Right atrium auricular region (tissue), 2 donors: ENCODE results near the gene KCNE3. TPM values are rescaled to one million over a fixed set of nuclear protein-coding genes. Genes with fewer than 3 reads are reported as not detected.
A peak's percentile ranks its signal among the peaks of the same experiment; 100 is the strongest.

Experiments
- DNase-seq: peaks from one replicate; pipeline ENCODE4 v3.0.0-alpha.2; 2019; ENCODE audit warnings: low spot score
- H3K27ac ChIP-seq, 2 donors: fragments of 200-600 bp; sonication (generic); 1 replicate in 1 of 2; 2 replicates in 1 of 2; pipeline ENCODE4 v1.5.1; 2016 to 2019
- H3K27me3 ChIP-seq, 2 donors: fragments of 200-600 bp; sonication (generic); one replicate each; pipeline versions ENCODE4 v1.5.1 to v1.6.0; 2017 to 2019
- H3K36me3 ChIP-seq: fragments of 200-600 bp; sonication (generic); one replicate; pipeline ENCODE4 v1.5.1; 2016
- H3K4me1 ChIP-seq, 2 donors: fragments of 200-600 bp; sonication (generic); one replicate each; pipeline versions ENCODE4 v1.5.1 to v1.6.0; 2017 to 2019
- H3K4me3 ChIP-seq, 2 donors: fragments of 200-600 bp; sonication (generic); 1 replicate in 1 of 2; 2 replicates in 1 of 2; pipeline ENCODE4 v1.5.1; 2017 to 2019; ENCODE audit warnings: mild to moderate bottlenecking in 1 of 2, moderate library complexity in 1 of 2
- H3K9me3 ChIP-seq, 2 donors: fragments of 200-600 bp; sonication (generic); one replicate each; pipeline ENCODE4 v1.5.1; 2019
- total RNA-seq, 2 donors: library from RNA; depleted of rRNA; stranded (reverse); fragments of >200 nt; gene quantifications; one replicate each; pipeline ENCODE4 v1.1.0, GENCODE V29; 2016
- TF ChIP-seq, protein P1 (sequence below), 2 donors: fragments of 200-600 bp; sonication (generic); IDR thresholded peaks; one replicate each; pipeline ENCODE4 v1.5.1; 2019; ENCODE audit warnings: antibody characterized with exemption in 2 of 2

Gene KCNE3
- total RNA-seq, 2 donors from 2014 or later: 1.4 to 3.3 TPM

DNA sequence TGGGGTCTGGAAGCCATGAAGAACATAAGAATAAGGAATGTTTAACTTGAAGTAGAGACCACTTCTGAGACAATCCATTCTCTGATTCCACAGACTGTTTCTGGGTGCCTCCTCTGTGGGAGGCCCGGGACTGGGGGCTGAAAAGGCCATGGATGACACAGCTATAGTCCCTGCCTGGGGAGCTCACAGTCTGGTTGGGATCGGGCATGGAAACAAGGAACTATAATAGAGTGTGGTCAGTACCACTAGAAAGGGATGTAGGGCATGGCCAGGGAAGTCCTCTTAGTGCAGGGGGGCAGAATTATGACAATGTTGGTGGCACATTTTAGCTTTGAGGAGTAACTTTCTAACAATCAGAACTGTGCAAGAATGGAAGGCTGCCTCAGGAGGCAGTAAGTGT, 9.2 kb upstream of the KCNE3 start:
- no peaks in the 10 kb centered on the region for H3K9me3 ChIP-seq
- no peaks in the 10 kb centered on the region for H3K27me3 ChIP-seq
- H3K36me3 ChIP-seq: no peaks in the 10 kb centered on the region
- no peak for DNase-seq
- no peak overlapping the region for H3K4me3 ChIP-seq
- H3K4me1 ChIP-seq: no peaks in the 10 kb centered on the region
- TF ChIP-seq, protein P1, sequence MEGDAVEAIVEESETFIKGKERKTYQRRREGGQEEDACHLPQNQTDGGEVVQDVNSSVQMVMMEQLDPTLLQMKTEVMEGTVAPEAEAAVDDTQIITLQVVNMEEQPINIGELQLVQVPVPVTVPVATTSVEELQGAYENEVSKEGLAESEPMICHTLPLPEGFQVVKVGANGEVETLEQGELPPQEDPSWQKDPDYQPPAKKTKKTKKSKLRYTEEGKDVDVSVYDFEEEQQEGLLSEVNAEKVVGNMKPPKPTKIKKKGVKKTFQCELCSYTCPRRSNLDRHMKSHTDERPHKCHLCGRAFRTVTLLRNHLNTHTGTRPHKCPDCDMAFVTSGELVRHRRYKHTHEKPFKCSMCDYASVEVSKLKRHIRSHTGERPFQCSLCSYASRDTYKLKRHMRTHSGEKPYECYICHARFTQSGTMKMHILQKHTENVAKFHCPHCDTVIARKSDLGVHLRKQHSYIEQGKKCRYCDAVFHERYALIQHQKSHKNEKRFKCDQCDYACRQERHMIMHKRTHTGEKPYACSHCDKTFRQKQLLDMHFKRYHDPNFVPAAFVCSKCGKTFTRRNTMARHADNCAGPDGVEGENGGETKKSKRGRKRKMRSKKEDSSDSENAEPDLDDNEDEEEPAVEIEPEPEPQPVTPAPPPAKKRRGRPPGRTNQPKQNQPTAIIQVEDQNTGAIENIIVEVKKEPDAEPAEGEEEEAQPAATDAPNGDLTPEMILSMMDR (IDR thresholded peaks at IDR 0.05): no peak
- H3K27ac ChIP-seq: no peak overlapping the region

DNA sequence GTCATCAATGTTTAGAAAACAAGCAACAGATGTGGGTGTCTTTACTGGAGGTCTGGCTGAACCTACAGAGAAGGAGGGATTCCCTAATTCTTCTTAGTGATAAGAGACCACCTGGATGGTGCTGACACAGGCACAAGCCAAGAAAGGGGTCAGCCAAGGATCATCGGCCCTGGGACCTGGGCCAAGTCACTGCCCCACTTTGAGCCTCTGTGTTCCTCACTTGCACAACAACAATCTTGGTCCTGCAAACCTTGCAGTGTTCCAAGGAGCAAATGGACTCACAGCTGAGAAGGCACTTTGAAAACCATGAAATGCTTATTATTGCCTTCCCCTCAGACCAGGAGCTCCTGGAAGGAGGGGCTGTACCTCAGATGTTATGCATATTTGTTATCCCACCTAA, 7.0 kb upstream of the KCNE3 start:
- H3K27me3 ChIP-seq: no peaks in the 10 kb centered on the region
- no peaks in the 10 kb centered on the region for H3K9me3 ChIP-seq
- no peaks in the 10 kb centered on the region for H3K36me3 ChIP-seq
- no peak overlapping the region for H3K27ac ChIP-seq
- H3K4me1 ChIP-seq: no peaks in the 10 kb centered on the region
- DNase-seq: no peak
- H3K4me3 ChIP-seq: no peak overlapping the region
- TF ChIP-seq, protein P1 (IDR thresholded peaks at IDR 0.05): no peak

DNA sequence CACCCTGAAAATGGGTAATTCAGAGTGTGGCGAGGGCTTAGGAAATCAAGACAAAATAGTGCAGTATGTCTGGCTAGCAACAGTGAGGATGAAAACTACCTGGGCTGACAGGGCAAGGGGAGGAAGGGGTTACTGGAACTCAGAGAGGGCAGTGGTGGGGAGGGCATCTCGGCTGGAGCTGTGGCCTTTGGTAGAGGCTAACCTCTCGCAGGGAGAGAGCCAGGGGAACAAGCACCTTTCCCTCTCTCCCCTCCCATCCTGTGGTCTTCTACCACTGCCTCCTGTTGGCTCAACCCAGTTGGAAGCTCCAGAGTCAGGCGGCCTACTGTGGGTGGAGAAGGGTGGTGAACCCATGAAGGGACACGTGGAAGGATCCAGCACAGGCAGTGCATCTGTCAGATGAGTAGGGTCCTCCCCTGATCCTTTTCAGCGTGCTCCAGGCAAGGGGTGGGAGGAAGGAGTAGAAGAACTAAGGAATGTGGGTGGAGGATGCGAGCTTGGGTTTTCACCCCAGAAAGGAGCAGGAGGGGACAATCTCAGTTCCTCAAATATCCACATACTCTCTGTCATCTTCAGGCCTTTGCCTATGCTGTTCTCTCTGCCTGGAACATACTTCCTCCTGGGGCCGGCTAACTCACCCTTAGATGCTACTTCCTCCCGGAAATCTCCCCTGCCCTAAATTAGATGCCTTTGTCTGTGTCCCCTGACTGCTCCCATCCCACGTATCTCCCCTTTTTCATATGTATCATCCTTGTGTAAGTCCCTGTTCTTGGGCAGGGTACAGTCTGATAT, 6.2 kb upstream of the KCNE3 start:
- H3K27me3 ChIP-seq: no peaks in the 10 kb centered on the region
- no peak overlapping the region for H3K27ac ChIP-seq
- H3K36me3 ChIP-seq: no peaks in the 10 kb centered on the region
- H3K9me3 ChIP-seq: no peaks in the 10 kb centered on the region
- no peaks in the 10 kb centered on the region for H3K4me1 ChIP-seq
- H3K4me3 ChIP-seq: no peak overlapping the region
- TF ChIP-seq, protein P1 (IDR thresholded peaks at IDR 0.05): no peak
- DNase-seq: peak; percentile 42

DNA sequence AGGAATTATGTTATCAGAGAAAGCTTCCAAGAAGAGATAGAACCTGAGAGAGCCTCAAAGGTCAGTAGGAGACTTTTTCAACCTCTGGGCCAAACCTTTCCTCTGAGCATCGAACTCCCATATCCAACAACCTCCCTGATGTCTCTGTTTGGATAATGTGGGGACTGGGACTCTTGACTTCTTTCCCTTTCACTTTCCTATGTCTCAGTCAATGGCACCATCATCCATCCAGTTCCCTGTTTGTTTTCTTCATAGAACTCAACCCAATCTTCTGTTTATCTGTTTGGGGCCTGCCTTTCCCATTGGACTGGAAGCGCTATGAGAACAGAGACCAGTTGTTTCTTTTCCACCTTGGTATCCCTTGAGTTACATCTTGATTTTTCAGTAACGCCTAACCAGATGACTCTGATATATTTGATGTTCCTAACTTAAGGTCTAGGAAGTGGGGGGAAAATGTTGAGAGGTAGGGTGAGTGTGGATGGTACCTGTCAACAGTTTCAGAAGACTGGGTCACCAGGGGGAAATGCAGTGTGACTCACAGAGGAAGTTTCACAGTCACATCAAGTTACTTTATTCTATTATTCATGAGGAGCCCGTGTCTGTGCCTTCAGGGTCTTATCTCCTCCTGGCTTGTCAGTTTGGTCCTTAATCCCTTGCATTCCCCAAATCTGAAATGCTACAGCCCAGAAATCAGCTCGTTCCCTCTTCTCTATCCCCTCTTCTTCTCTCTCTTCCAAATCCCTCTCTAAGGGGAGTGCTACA, 4.5 kb upstream of the KCNE3 start:
- Histone ChIP-seq H3K27ac (no peak overlapping the region), H3K27me3 (no peaks in the 10 kb centered on the region), H3K9me3 (no peaks in the 10 kb centered on the region), H3K4me1 (peaks cover 0 to 9% of the 10 kb centered on the region in 2 donors), H3K4me3 (no peak overlapping the region), H3K36me3 (no peaks in the 10 kb centered on the region)
- peak; percentile 36 for DNase-seq
- TF ChIP-seq, protein P1 (IDR thresholded peaks at IDR 0.05): no peak

DNA sequence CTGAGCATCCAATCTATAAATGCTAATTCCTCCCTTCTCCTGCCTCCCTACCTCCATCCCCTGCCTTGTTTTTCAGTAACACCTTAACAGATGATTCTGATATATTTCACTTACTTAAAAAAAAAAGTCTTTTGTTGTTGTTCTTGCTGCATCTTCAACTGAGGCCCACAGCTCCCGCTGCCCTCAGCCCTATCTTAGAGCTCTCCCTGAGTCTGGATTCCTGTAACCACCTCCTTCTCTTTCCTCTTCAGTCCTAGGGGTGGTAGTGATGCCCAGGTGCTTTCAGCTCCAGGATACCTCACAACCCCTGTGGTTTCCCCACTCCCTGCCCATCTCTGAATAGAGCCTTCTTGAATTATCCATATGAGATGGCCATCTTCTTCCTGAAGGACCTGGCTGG, 3.7 kb upstream of the KCNE3 start:
- TF ChIP-seq, protein P1 (IDR thresholded peaks at IDR 0.05): no peak
- H3K27me3 ChIP-seq: no peaks in the 10 kb centered on the region
- no peak overlapping the region for H3K4me3 ChIP-seq
- H3K9me3 ChIP-seq: no peaks in the 10 kb centered on the region
- peaks cover 0 to 11% of the 10 kb centered on the region in 2 donors for H3K4me1 ChIP-seq
- no peaks in the 10 kb centered on the region for H3K36me3 ChIP-seq
- peak; percentile 50 for DNase-seq
- H3K27ac ChIP-seq: no peak overlapping the region
